Uterus (tissue), 2 donors: Measurements from ENCODE around the gene ACE2.

ENCODE experiments used
- CTCF ChIP-seq, 4 experiments: fragments of 200-600 bp in 2 of 4; fragments of 450-650 bp in 2 of 4; sonication (generic) in 2 of 4; IDR thresholded peaks; one replicate each; pipeline ENCODE4 v1.5.1; 2016 to 2019; ENCODE audit warnings: antibody characterized with exemption in 4 of 4, mild to moderate bottlenecking in 2 of 4, moderate library complexity in 1 of 4
- POLR2A ChIP-seq, 2 donors: fragments of 450-650 bp; IDR thresholded peaks; one replicate each; pipeline ENCODE4 v1.6.1; 2016; ENCODE audit warnings: antibody characterized with exemption in 2 of 2, mild to moderate bottlenecking in 1 of 2, moderate library complexity in 1 of 2

- TF ChIP-seq POLR2A (IDR thresholded peaks at IDR 0.05) = no peak
- no peak for TF ChIP-seq CTCF (IDR thresholded peaks at IDR 0.05)
Observed at GRCh38 chrX:15546745-15547144, 54.0 kb downstream of the ACE2 start.
